IMR-90 (cell line): ENCODE data around the gene TFEB. TPM values are rescaled to one million over a fixed set of nuclear protein-coding genes. Genes with fewer than 3 reads are reported as not detected.

Experiments
- ATAC-seq: fragments of 200-7000 bp; cut with Tn5 transposase; 2 replicates; pipeline ENCODE4 v1.9.1; 2020; ENCODE audit warnings: low read depth, mild to moderate bottlenecking, moderate library complexity
- BruUV-seq: library from RNA; stranded (reverse); fragments of 400-500 nt; replicated peaks from 2 replicates; lab custom pipeline; 2021; lab: Mats Ljungman, UMichigan
- CTCF ChIA-PET: fragments of 300-600 bp; formaldehyde crosslinking; extraction: SDS; loops from one replicate; lab custom pipeline; 2021; ENCODE audit warnings: antibody characterized with exemption; lab: Yijun Ruan, JAX
- POLR2A ChIA-PET: fragments of 300-600 bp; sonication (Branson Sonifier 250); formaldehyde crosslinking; loops from one replicate; lab custom pipeline; 2022; ENCODE audit warnings: antibody characterized with exemption; ENCODE audit not compliant: unreplicated experiment; lab: Charles Lee
- DNase-seq: peaks from one replicate; pipeline ENCODE4 v3.0.0; 2013
- H2AFZ ChIP-seq: replicated peaks from 2 replicates; pipeline ENCODE3; 2013; ENCODE audit warnings: low read length, mild to moderate bottlenecking; ENCODE audit not compliant: poor library complexity
- H2AK5ac ChIP-seq: 2 replicates; pipeline ENCODE4 v1.6.1; 2013; ENCODE audit warnings: low read depth, low read length, inconsistent platforms
- H2AK9ac ChIP-seq: replicated peaks from 2 replicates; pipeline ENCODE3; 2013; ENCODE audit warnings: mild to moderate bottlenecking, low read depth, low read length, moderate library complexity; ENCODE audit not compliant: poor library complexity
- H2BK120ac ChIP-seq: 2 replicates; pipeline ENCODE4 v1.6.1; 2013; ENCODE audit warnings: low read depth, low read length, inconsistent platforms
- H2BK15ac ChIP-seq: 3 replicates; pipeline ENCODE4 v1.6.1; 2013; ENCODE audit warnings: low read depth, low read length, inconsistent platforms
- H2BK20ac ChIP-seq: 2 replicates; pipeline ENCODE4 v1.6.1; 2013; ENCODE audit warnings: low read depth, mild to moderate bottlenecking, inconsistent platforms, low read length, moderate library complexity
- H2BK5ac ChIP-seq: 2 replicates; pipeline ENCODE4 v1.6.1; 2013; ENCODE audit warnings: mild to moderate bottlenecking, low read depth, low read length, inconsistent platforms; ENCODE audit not compliant: poor library complexity, severe bottlenecking
- H3K14ac ChIP-seq: replicated peaks from 2 replicates; pipeline ENCODE4 v1.6.1; 2013; ENCODE audit warnings: low read depth, low read length, inconsistent platforms
- H3K18ac ChIP-seq: 2 replicates; pipeline ENCODE4 v1.6.1; 2013; ENCODE audit warnings: low read depth, low read length, control low read depth
- H3K23ac ChIP-seq: 2 replicates; pipeline ENCODE4 v1.6.1; 2013; ENCODE audit warnings: low read depth, low read length, inconsistent platforms
- H3K27ac ChIP-seq: 2 replicates; pipeline ENCODE4 v1.5.1; 2013; ENCODE audit warnings: mild to moderate bottlenecking, control low read depth, low read length; ENCODE audit not compliant: insufficient read depth
- H3K27me3 ChIP-seq: 2 replicates; pipeline ENCODE4 v1.6.1; 2013; ENCODE audit warnings: low read length; ENCODE audit not compliant: control insufficient read depth, insufficient read depth
- H3K36me3 ChIP-seq: 2 replicates; pipeline ENCODE4 v1.6.1; 2013; ENCODE audit warnings: low read length, mixed read lengths; ENCODE audit not compliant: control insufficient read depth, insufficient read depth
- H3K4ac ChIP-seq: 2 replicates; pipeline ENCODE4 v1.6.1; 2013; ENCODE audit warnings: low read depth, low read length, inconsistent platforms
- H3K4me1 ChIP-seq: 2 replicates; pipeline ENCODE4 v1.6.1; 2013; ENCODE audit warnings: low read length, mixed read lengths; ENCODE audit not compliant: control insufficient read depth, insufficient read depth
- H3K4me2 ChIP-seq: 2 replicates; pipeline ENCODE4 v1.6.1; 2013; ENCODE audit warnings: low read depth, mild to moderate bottlenecking, control low read depth, low read length, moderate library complexity
- H3K4me3 ChIP-seq: 2 replicates; pipeline ENCODE4 v1.5.1; 2013; ENCODE audit warnings: low read depth, mild to moderate bottlenecking, control low read depth, low read length, moderate library complexity; ENCODE audit not compliant: insufficient read depth
- H3K56ac ChIP-seq: 2 replicates; pipeline ENCODE4 v1.6.1; 2013; ENCODE audit warnings: low read length, inconsistent platforms; ENCODE audit not compliant: insufficient read depth; ENCODE audit errors: extremely low read depth
- H3K79me1 ChIP-seq, 2 experiments: 2 replicates each; pipeline ENCODE4 v1.6.1; 2013; ENCODE audit warnings: low read length in 2 of 2, inconsistent platforms in 1 of 2, low read depth in 1 of 2
- H3K9ac ChIP-seq: 2 replicates; pipeline ENCODE4 v1.6.1; 2013; ENCODE audit warnings: low read depth, low read length, control low read depth
- H3K9me1 ChIP-seq: 2 replicates; pipeline ENCODE4 v1.6.1; 2013; ENCODE audit warnings: low read length, inconsistent platforms; ENCODE audit not compliant: insufficient read depth
- H3K9me3 ChIP-seq: 2 replicates; pipeline ENCODE4 v1.6.1; 2013; ENCODE audit warnings: low read length; ENCODE audit not compliant: control insufficient read depth, insufficient read depth
- H4K20me1 ChIP-seq: 2 replicates; pipeline ENCODE4 v1.6.1; 2013; ENCODE audit warnings: low read length, inconsistent platforms; ENCODE audit not compliant: insufficient read depth
- H4K5ac ChIP-seq: 2 replicates; pipeline ENCODE4 v1.6.1; 2013; ENCODE audit warnings: mild to moderate bottlenecking, low read depth, low read length, control low read depth
- H4K8ac ChIP-seq, 2 experiments: 2 replicates each; pipeline ENCODE4 v1.6.1; 2013; ENCODE audit warnings: low read depth in 2 of 2, low read length in 2 of 2, control low read depth in 1 of 2, inconsistent platforms in 1 of 2
- H4K91ac ChIP-seq: 2 replicates; pipeline ENCODE4 v1.6.1; 2013; ENCODE audit warnings: low read depth, low read length, inconsistent platforms; ENCODE audit not compliant: insufficient read depth
- BHLHE40 ChIP-seq: fragments of 150-350 bp; IDR thresholded peaks from 2 replicates; pipeline ENCODE4 v1.6.1; 2016; ENCODE audit warnings: mild to moderate bottlenecking, low read depth, low read length
- CEBPB ChIP-seq: IDR thresholded peaks from 2 replicates; pipeline ENCODE4 v1.6.1; 2012; ENCODE audit warnings: low read depth, low read length, improper control_type of control experiment
- CHD1 ChIP-seq: IDR thresholded peaks from 2 replicates; pipeline ENCODE4 v1.6.1; 2012; ENCODE audit warnings: low read depth, low read length, improper control_type of control experiment
- CTCF ChIP-seq: conservative IDR thresholded peaks from 2 replicates; pipeline ENCODE4 v1.5.1; 2012; ENCODE audit warnings: mild to moderate bottlenecking, low read depth, low read length, improper control_type of control experiment
- FOS ChIP-seq: fragments of 150-350 bp; IDR thresholded peaks from 2 replicates; pipeline ENCODE4 v1.6.1; 2016; ENCODE audit warnings: low read depth, low read length
- MAZ ChIP-seq: IDR thresholded peaks from 2 replicates; pipeline ENCODE4 v1.6.1; 2012; ENCODE audit warnings: low read depth, mild to moderate bottlenecking, low read length, improper control_type of control experiment, moderate library complexity, borderline replicate concordance
- MXI1 ChIP-seq: IDR thresholded peaks from 2 replicates; pipeline ENCODE4 v1.6.1; 2012; ENCODE audit warnings: low read depth, mild to moderate bottlenecking, low read length, moderate library complexity, borderline replicate concordance
- NFE2L2 ChIP-seq: fragments of 150-350 bp; IDR thresholded peaks from 2 replicates; pipeline ENCODE4 v1.6.1; 2016; ENCODE audit warnings: low read depth, mild to moderate bottlenecking, low read length
- POLR2A ChIP-seq: IDR thresholded peaks from 2 replicates; pipeline ENCODE4 v1.6.1; 2012; ENCODE audit warnings: mild to moderate bottlenecking, low read depth, low read length
- RCOR1 ChIP-seq: IDR thresholded peaks from 2 replicates; pipeline ENCODE4 v1.6.1; 2012; ENCODE audit warnings: mild to moderate bottlenecking, low read length, improper control_type of control experiment; ENCODE audit not compliant: insufficient replicate concordance
- RFX5 ChIP-seq: IDR thresholded peaks from 2 replicates; pipeline ENCODE4 v1.8.0; 2012; ENCODE audit warnings: low read depth, mild to moderate bottlenecking, low read length, moderate library complexity
- SMC3 ChIP-seq: fragments of 150-350 bp; IDR thresholded peaks from 2 replicates; pipeline ENCODE4 v1.6.1; 2016; ENCODE audit warnings: low read depth, mild to moderate bottlenecking, antibody characterized with exemption, low read length, moderate library complexity
- USF2 ChIP-seq: fragments of 150-350 bp; IDR thresholded peaks from 2 replicates; pipeline ENCODE4 v1.6.1; 2017; ENCODE audit warnings: mild to moderate bottlenecking, antibody characterized with exemption, low read length, low read depth
- WGBS, 2 experiments: methylation state at CpG; one replicate each; pipeline versions ENCODE4 v1.1.5 to v1.1.7; 2013; ENCODE audit warnings: missing lambda C conversion rate in 2 of 2; ENCODE audit not compliant: insufficient read length in 1 of 2; ENCODE audit errors: extremely low coverage in 2 of 2; 5-methylcytosine and 5-hydroxymethylcytosine counted together
- dilution Hi-C: fragments of 300-500 bp; cut with HindIII; formaldehyde crosslinking; loops from one replicate; pipeline ENCODE4 v1.14.3; 2018; ENCODE audit warnings: low sequenced_read_pairs; ENCODE audit not compliant: unreplicated experiment
- in situ Hi-C: fragments of 300-500 bp; cut with MboI; formaldehyde crosslinking; loops from 3 replicates; pipeline ENCODE4 v1.14.3; 2019; ENCODE audit warnings: low sequenced_read_pairs, inconsistent platforms, mixed read lengths
- intact Hi-C: fragments of 100-400 bp; cut with micrococcal nuclease; formaldehyde crosslinking; loops from 2 replicates; pipeline ENCODE4 v1.10.0; 2022
- polyA plus RNA-seq, 3 experiments: library from polyadenylated mRNA; depleted of rRNA; stranded (reverse); fragments of >200 nt; gene quantifications; 2 replicates each; pipeline ENCODE4 v1.2.3, GENCODE V29; 2012; ENCODE audit warnings: low replicate concordance in 1 of 3
- total RNA-seq: library from RNA; depleted of rRNA; stranded (reverse); fragments of >200 nt; gene quantifications from 2 replicates; pipeline ENCODE4 v1.2.3, GENCODE V29; 2012

Gene TFEB
- total and polyA plus RNA-seq, 2 of the 4 experiments (the other 2 are of a cell fraction): 4.5 to 4.9 TPM

GRCh38 chr6:41707565-41708200 is 27.7 kb downstream of the TFEB start:
- H3K27me3 ChIP-seq: no peaks in the 10 kb centered on the region
- no peak overlapping the region for H3K18ac ChIP-seq
- H3K14ac ChIP-seq: no peak overlapping the region
- no peak overlapping the region for H2BK20ac ChIP-seq
- TF ChIP-seq SMC3: no peak
- TF ChIP-seq NFE2L2: no peak
- no peak for TF ChIP-seq CTCF
- no peak for TF ChIP-seq USF2
- TF ChIP-seq POLR2A: no peak
- no peak for TF ChIP-seq MAZ
- TF ChIP-seq BHLHE40: no peak
- TF ChIP-seq CEBPB: no peak
- TF ChIP-seq MXI1: no peak
- no peak for TF ChIP-seq FOS
- TF ChIP-seq RFX5: no peak
- no peak for TF ChIP-seq RCOR1
- no peak for TF ChIP-seq CHD1
- peaks cover 15% of the 10 kb centered on the region for H3K4me1 ChIP-seq
- H2BK120ac ChIP-seq: no peak overlapping the region
- H3K9ac ChIP-seq: no peak overlapping the region
- no peak overlapping the region for H3K4ac ChIP-seq
- CTCF ChIA-PET: interaction anchor here (1.0 kb wide), 1 partner anchor 8 kb away, joined by 3 read pairs; no protein-coding TSS in a partner anchor
- no peaks in the 10 kb centered on the region; the same call in 1 of the 2 replicates for H3K9me1 ChIP-seq
- no peak overlapping the region for H4K8ac ChIP-seq
- no peak overlapping the region for H2BK5ac ChIP-seq
- BruUV-seq: no TSS peak
- H3K4me2 ChIP-seq: no peak overlapping the region
- ATAC-seq: no peak
- H3K23ac ChIP-seq: no peak overlapping the region
- POLR2A ChIA-PET: no interaction called here
- no peak overlapping the region for H3K56ac ChIP-seq
- H2AK9ac ChIP-seq: peak overlapping the region; percentile 67
- no peaks in the 10 kb centered on the region for H3K36me3 ChIP-seq
- no peak overlapping the region for H4K91ac ChIP-seq
- no peak for DNase-seq
- intact Hi-C loops (loop anchor here (2.0 kb wide), 1 partner anchor 27 kb away; the partner anchor contains the start of gene TFEB), in situ Hi-C loops (no loop called here), dilution Hi-C loops (no loop called here)
- no peak overlapping the region for H2BK15ac ChIP-seq
- H4K5ac ChIP-seq: no peak overlapping the region
- WGBS, 2 experiments: 90% methylated on average over 2 of the region's 14 CpGs; no CpG with 5 or more reads in 1 of the 2 experiments
- no peaks in the 10 kb centered on the region for H4K20me1 ChIP-seq
- no peak overlapping the region for H3K4me3 ChIP-seq
- H3K79me1 ChIP-seq: 0 out of 4 replicates have a peak, but pooled peaks cover 0 to 3% of the 10 kb centered on the region in 2 experiments
- no peak overlapping the region for H3K27ac ChIP-seq
- H2AK5ac ChIP-seq: no peak overlapping the region
- no peak overlapping the region for H2AFZ ChIP-seq
- H3K9me3 ChIP-seq: no peaks in the 10 kb centered on the region
